Mesodermal cell (in vitro differentiated cells): ENCODE results near the gene CXCL1.

ENCODE experiments used
- H3K27ac ChIP-seq: 2 replicates; pipeline ENCODE4 v1.7.0; 2013; ENCODE audit warnings: mild to moderate bottlenecking, low read depth, low read length, moderate library complexity; ENCODE audit not compliant: severe bottlenecking
- H3K36me3 ChIP-seq: 2 replicates; pipeline ENCODE4 v1.7.1; 2013; ENCODE audit warnings: mild to moderate bottlenecking, low read length, moderate library complexity; ENCODE audit not compliant: control insufficient read depth, insufficient read depth
- H3K4me1 ChIP-seq: one replicate; pipeline ENCODE4 v1.7.1; 2013; ENCODE audit warnings: mild to moderate bottlenecking, low read length; ENCODE audit not compliant: insufficient read depth, control insufficient read depth, poor library complexity, severe bottlenecking
- H3K4me3 ChIP-seq: 2 replicates; pipeline ENCODE4 v1.7.0; 2013; ENCODE audit warnings: low read length, control low read depth, mild to moderate bottlenecking; ENCODE audit not compliant: insufficient read depth, poor library complexity, severe bottlenecking; ENCODE audit errors: extremely low read depth
- H3K9me3 ChIP-seq: 2 replicates; pipeline ENCODE4 v1.7.1; 2013; ENCODE audit warnings: mild to moderate bottlenecking, low read length, moderate library complexity; ENCODE audit not compliant: control insufficient read depth
- WGBS, 2 experiments: methylation state at CpG; one replicate each; pipeline ENCODE4 v1.1.5; 2013; ENCODE audit warnings: missing lambda C conversion rate in 2 of 2; ENCODE audit not compliant: insufficient coverage in 2 of 2; 5-methylcytosine and 5-hydroxymethylcytosine counted together

Gene CXCL1

GRCh38 chr4:73839715-73840114, 29.5 kb upstream of the CXCL1 start:
- Histone ChIP-seq H3K36me3 (no peaks in the 10 kb centered on the region), H3K27ac (no peak overlapping the region), H3K4me1 (no peaks in the 10 kb centered on the region), H3K4me3 (no peak overlapping the region), H3K9me3 (no peaks in the 10 kb centered on the region)
- WGBS, 2 experiments: no CpG with 5 or more reads among the region's 3 CpGs

GRCh38 chr4:73841243-73841925, 27.8 kb upstream of the CXCL1 start:
- no peaks in the 10 kb centered on the region for H3K36me3 ChIP-seq
- no peak overlapping the region for H3K27ac ChIP-seq
- 43 to 100% methylated on average over 1 to 2 of the region's 4 CpGs for WGBS, 2 experiments
- no peaks in the 10 kb centered on the region for H3K4me1 ChIP-seq
- no peaks in the 10 kb centered on the region for H3K9me3 ChIP-seq
- H3K4me3 ChIP-seq: no peak overlapping the region

- Histone ChIP-seq H3K36me3 (no peaks in the 10 kb centered on the region), H3K4me3 (no peak overlapping the region), H3K27ac (no peak overlapping the region), H3K9me3 (no peaks in the 10 kb centered on the region), H3K4me1 (no peaks in the 10 kb centered on the region)
These were observed 26.5 kb upstream of the CXCL1 start for GRCh38 chr4:73842696-73843095.

- Histone ChIP-seq H3K36me3 (no peaks in the 10 kb centered on the region), H3K9me3 (no peaks in the 10 kb centered on the region), H3K4me3 (no peak overlapping the region), H3K27ac (no peak overlapping the region), H3K4me1 (no peaks in the 10 kb centered on the region)
These were observed 25.8 kb upstream of the CXCL1 start for GRCh38 chr4:73843369-73843768.

- Histone ChIP-seq H3K9me3 (no peaks in the 10 kb centered on the region), H3K4me3 (no peak overlapping the region), H3K27ac (no peak overlapping the region), H3K36me3 (no peaks in the 10 kb centered on the region), H3K4me1 (no peaks in the 10 kb centered on the region)
- WGBS, 2 experiments: 80% methylated on average over 1 of the region's 3 CpGs; no CpG with 5 or more reads in 1 of the 2 experiments
These were observed 24.8 kb upstream of the CXCL1 start for GRCh38 chr4:73844345-73844744.

- Histone ChIP-seq H3K9me3 (no peaks in the 10 kb centered on the region), H3K4me1 (no peaks in the 10 kb centered on the region), H3K36me3 (no peaks in the 10 kb centered on the region), H3K4me3 (no peak overlapping the region), H3K27ac (no peak overlapping the region)
- WGBS, 2 experiments: no CpG with 5 or more reads among the region's 2 CpGs
These were observed 24.4 kb upstream of the CXCL1 start for GRCh38 chr4:73844806-73845205.

- Histone ChIP-seq H3K9me3 (no peaks in the 10 kb centered on the region), H3K36me3 (no peaks in the 10 kb centered on the region), H3K4me1 (no peaks in the 10 kb centered on the region), H3K27ac (no peak overlapping the region), H3K4me3 (no peak overlapping the region)
- WGBS, 2 experiments: 91 to 100% methylated on average over 1 of the region's 3 CpGs
These were observed 21.5 kb upstream of the CXCL1 start for GRCh38 chr4:73847526-73848182.

GRCh38 chr4:73848183-73848777, 20.9 kb upstream of the CXCL1 start:
- Histone ChIP-seq H3K4me3 (no peak overlapping the region), H3K4me1 (no peaks in the 10 kb centered on the region), H3K27ac (no peak overlapping the region), H3K9me3 (no peaks in the 10 kb centered on the region), H3K36me3 (no peaks in the 10 kb centered on the region)
- WGBS, 2 experiments: no CpG with 5 or more reads among the region's 1 CpG

- no peaks in the 10 kb centered on the region for H3K36me3 ChIP-seq
- H3K4me3 ChIP-seq: no peak overlapping the region
- H3K4me1 ChIP-seq: no peaks in the 10 kb centered on the region
- WGBS, 2 experiments: no CpG with 5 or more reads among the region's 4 CpGs
- H3K9me3 ChIP-seq: no peaks in the 10 kb centered on the region
- H3K27ac ChIP-seq: no peak overlapping the region
These were observed 18.8 kb upstream of the CXCL1 start for GRCh38 chr4:73850261-73850970.

GRCh38 chr4:73851293-73851692, 17.9 kb upstream of the CXCL1 start:
- Histone ChIP-seq H3K4me1 (no peaks in the 10 kb centered on the region), H3K9me3 (no peaks in the 10 kb centered on the region), H3K4me3 (no peak overlapping the region), H3K27ac (no peak overlapping the region), H3K36me3 (no peaks in the 10 kb centered on the region)
- WGBS, 2 experiments: no CpG with 5 or more reads among the region's 1 CpG

- Histone ChIP-seq H3K36me3 (no peaks in the 10 kb centered on the region), H3K9me3 (no peaks in the 10 kb centered on the region), H3K27ac (no peak overlapping the region), H3K4me3 (no peak overlapping the region), H3K4me1 (no peaks in the 10 kb centered on the region)
These were observed 16.4 kb upstream of the CXCL1 start for GRCh38 chr4:73852771-73853170.
